Parathyroid adenoma (tissue), 2 donors: ENCODE measurements around the gene LAGE3.
A peak's percentile ranks its signal among the peaks of the same experiment; 100 is the strongest.

Experiments used
- H2AFZ ChIP-seq: fragments of 300-600 bp; sonication (generic); one replicate; pipeline ENCODE4 v1.7.0; 2017; ENCODE audit warnings: antibody characterized with exemption, mild to moderate bottlenecking
- H3K27ac ChIP-seq: fragments of 300-600 bp; sonication (generic); one replicate; pipeline ENCODE4 v1.7.0; 2017
- H3K27me3 ChIP-seq: fragments of 300-600 bp; sonication (generic); one replicate; pipeline ENCODE4 v1.7.0; 2017; ENCODE audit warnings: low read length; ENCODE audit not compliant: control insufficient read depth, insufficient read depth
- H3K36me3 ChIP-seq: fragments of 300-600 bp; sonication (generic); one replicate; pipeline ENCODE4 v1.7.0; 2017; ENCODE audit warnings: low read length; ENCODE audit not compliant: control insufficient read depth, insufficient read depth
- H3K4me1 ChIP-seq: fragments of 300-600 bp; sonication (generic); one replicate; pipeline ENCODE4 v1.7.0; 2017; ENCODE audit warnings: control low read depth
- H3K4me2 ChIP-seq: fragments of 300-600 bp; sonication (generic); one replicate; pipeline ENCODE4 v1.7.0; 2017; ENCODE audit warnings: low read length
- H3K4me3 ChIP-seq: fragments of 300-600 bp; sonication (generic); one replicate; pipeline ENCODE4 v1.7.0; 2017; ENCODE audit warnings: low read depth, low read length
- H3K79me2 ChIP-seq: fragments of 300-600 bp; sonication (generic); one replicate; pipeline ENCODE4 v1.7.0; 2017; ENCODE audit warnings: control low read depth
- H3K9ac ChIP-seq: fragments of 300-600 bp; sonication (generic); one replicate; pipeline ENCODE4 v1.7.0; 2017; ENCODE audit warnings: mild to moderate bottlenecking
- H3K9me3 ChIP-seq: fragments of 300-600 bp; sonication (generic); one replicate; pipeline ENCODE4 v1.7.0; 2017; ENCODE audit warnings: low read length; ENCODE audit not compliant: control insufficient read depth
- TF ChIP-seq, protein P1 (sequence below): fragments of 300-600 bp; sonication (generic); IDR thresholded peaks from one replicate; pipeline ENCODE4 v1.7.0; 2017; ENCODE audit warnings: antibody characterized with exemption, mild to moderate bottlenecking
- donor health status: primary hyperparathyroidism.

The LAGE3 gene

DNA sequence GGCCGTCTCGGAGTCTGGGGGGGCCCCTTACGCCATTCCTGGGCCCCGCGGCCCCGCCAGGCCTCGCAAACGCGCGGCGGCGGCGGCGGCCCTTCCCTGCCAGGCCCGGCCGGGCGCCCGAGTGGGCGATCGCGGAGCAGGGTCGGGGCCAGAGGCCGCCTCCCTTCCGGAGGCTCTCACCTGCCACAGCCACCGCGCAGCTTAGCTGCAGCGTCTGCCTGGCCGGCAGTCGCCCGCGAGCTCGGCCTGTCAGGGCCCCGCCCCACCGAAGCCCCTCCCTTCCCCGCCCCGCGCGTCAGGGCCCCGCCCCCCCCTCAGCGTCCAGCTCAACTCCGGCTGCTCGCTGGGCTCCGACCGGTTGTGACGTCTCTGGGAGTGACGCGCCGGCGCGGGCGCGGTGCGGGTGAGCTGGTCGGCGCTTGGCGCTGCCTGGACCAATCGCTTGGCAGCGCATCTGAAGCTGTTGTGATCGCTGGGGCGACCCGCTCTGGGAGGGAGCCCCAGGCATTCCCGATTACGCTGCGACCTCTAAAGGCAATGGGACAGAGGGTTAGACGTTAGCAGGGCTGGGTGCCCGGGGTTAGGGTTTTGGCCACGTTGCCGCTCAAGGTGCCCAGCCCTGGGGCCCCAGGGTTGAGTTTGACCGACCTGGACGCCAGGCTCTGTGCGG, 11.5 kb upstream of the LAGE3 start, which contains the start of gene SLC10A3:
Gene SLC10A3 (minus strand): TSS at position 216 of the 670 bp plus-strand sequence. CDS start 1,689 bp downstream, outside the sequence.
- Histone ChIP-seq H3K79me2 (no peaks in the 10 kb centered on the region), H3K4me3 (peak within 1 kb of the TSS; percentile 61), H2AFZ (peak within 1 kb of the TSS; percentile 77), H3K9me3 (no peaks in the 10 kb centered on the region), H3K4me1 (no peaks in the 10 kb centered on the region), H3K9ac (no peak within 1 kb of the TSS), H3K27ac (peak within 1 kb of the TSS; percentile 86), H3K36me3 (no peaks in the 10 kb centered on the region), H3K27me3 (no peaks in the 10 kb centered on the region), H3K4me2 (peak within 1 kb of the TSS; percentile 81)
- TF ChIP-seq, protein P1, sequence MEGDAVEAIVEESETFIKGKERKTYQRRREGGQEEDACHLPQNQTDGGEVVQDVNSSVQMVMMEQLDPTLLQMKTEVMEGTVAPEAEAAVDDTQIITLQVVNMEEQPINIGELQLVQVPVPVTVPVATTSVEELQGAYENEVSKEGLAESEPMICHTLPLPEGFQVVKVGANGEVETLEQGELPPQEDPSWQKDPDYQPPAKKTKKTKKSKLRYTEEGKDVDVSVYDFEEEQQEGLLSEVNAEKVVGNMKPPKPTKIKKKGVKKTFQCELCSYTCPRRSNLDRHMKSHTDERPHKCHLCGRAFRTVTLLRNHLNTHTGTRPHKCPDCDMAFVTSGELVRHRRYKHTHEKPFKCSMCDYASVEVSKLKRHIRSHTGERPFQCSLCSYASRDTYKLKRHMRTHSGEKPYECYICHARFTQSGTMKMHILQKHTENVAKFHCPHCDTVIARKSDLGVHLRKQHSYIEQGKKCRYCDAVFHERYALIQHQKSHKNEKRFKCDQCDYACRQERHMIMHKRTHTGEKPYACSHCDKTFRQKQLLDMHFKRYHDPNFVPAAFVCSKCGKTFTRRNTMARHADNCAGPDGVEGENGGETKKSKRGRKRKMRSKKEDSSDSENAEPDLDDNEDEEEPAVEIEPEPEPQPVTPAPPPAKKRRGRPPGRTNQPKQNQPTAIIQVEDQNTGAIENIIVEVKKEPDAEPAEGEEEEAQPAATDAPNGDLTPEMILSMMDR: no peak

DNA sequence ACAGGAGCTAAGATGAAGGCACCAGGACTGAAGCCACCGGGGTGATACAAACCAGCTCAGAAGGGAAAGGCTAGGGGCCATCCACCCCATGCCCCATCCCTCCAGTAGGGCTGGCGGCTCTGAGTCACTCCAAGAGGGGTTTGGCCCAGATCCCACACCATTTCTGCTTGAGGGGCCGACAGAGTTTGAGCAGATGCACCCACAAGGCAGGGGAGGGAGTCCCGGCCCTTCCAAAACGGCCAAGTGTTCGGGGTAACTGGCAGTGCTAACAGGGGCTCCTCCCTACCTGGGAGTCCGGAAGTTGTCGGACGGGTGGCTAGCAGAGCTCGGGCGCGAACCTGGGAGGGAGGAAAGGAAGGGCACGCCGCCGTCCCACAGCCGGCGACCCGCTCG, 10.9 kb upstream of the LAGE3 start:
- no peaks in the 10 kb centered on the region for H3K9me3 ChIP-seq
- H3K4me1 ChIP-seq: no peaks in the 10 kb centered on the region
- no peaks in the 10 kb centered on the region for H3K36me3 ChIP-seq
- H3K27me3 ChIP-seq: no peaks in the 10 kb centered on the region
- peak overlapping the region; percentile 56 for H2AFZ ChIP-seq
- TF ChIP-seq, protein P1: no peak
- no peaks in the 10 kb centered on the region for H3K79me2 ChIP-seq
- peak overlapping the region; percentile 59 for H3K4me3 ChIP-seq
- H3K27ac ChIP-seq: peak overlapping the region; percentile 70
- peak overlapping the region; percentile 81 for H3K4me2 ChIP-seq
- no peak overlapping the region for H3K9ac ChIP-seq

DNA sequence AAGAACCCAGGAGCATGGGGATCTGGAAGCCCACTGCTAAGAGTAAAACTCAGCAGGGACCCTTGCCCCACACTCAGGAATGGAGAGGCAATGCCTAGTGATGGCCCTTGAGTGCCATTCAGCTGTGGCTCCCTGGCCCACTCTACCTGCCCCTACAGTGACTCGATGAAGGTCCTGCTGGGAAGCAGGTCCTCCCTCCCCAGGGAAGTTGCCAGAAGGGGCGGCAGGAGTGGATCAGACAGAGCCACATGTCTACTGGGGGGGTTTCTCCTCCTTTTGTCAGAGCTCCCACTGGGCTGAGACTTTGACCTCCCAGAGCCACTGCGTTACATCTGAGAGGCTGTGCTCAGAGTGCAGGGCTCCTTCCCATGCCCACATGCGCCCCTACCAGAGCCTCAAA, 10.1 kb upstream of the LAGE3 start:
- no peaks in the 10 kb centered on the region for H3K4me1 ChIP-seq
- peak overlapping the region; percentile 70 for H3K27ac ChIP-seq
- no peaks in the 10 kb centered on the region for H3K9me3 ChIP-seq
- no peaks in the 10 kb centered on the region for H3K27me3 ChIP-seq
- H3K79me2 ChIP-seq: no peaks in the 10 kb centered on the region
- H3K36me3 ChIP-seq: no peaks in the 10 kb centered on the region
- H2AFZ ChIP-seq: no peak overlapping the region
- no peak overlapping the region for H3K9ac ChIP-seq
- TF ChIP-seq, protein P1: no peak
- peak overlapping the region; percentile 81 for H3K4me2 ChIP-seq
- no peak overlapping the region for H3K4me3 ChIP-seq

DNA sequence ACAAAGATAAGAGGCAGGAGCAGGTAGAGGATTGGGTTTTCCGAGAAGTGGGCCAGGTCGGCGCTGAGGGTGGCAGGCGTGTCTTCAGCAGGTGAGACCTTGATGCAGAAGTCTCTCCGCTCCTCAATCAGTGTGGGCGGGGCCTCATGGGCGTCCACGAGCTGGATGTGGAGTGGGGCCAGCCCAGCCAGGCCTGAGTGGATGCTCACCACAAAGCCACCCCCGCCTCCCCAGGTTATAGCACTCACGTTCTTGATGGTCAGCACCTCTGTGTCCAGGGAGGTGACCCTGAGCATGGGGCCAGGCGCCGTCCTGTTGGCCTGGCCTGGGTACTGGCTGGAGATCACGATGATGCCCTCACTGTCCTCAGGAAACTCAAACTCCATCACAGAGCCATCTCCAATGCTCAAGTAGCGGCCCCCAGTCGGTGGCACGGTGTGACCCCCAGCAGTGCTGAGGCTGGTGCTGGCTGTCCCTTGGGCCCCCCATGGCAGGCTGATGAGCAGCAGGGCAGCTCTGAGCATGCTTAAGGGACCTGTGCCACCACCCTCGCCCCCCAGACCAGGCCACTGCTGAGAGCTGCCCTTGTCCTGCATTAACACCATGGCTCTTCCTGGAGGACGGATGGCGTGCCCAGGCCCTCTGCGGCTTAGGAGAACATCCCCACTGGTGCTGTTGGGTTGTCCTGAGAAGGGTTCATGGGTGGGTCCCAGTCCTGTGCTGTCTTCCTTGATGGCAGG, 9.4 kb upstream of the LAGE3 start:
- Histone ChIP-seq H3K36me3 (no peaks in the 10 kb centered on the region), H2AFZ (no peak overlapping the region), H3K79me2 (no peaks in the 10 kb centered on the region), H3K4me1 (no peaks in the 10 kb centered on the region), H3K4me3 (no peak overlapping the region), H3K27me3 (no peaks in the 10 kb centered on the region), H3K4me2 (no peak overlapping the region), H3K27ac (no peak overlapping the region), H3K9ac (no peak overlapping the region), H3K9me3 (no peaks in the 10 kb centered on the region)
- TF ChIP-seq, protein P1: no peak
